Body of pancreas (tissue), 4 donors: ENCODE results near the gene RBM47.

Source experiments
- CTCF ChIP-seq, 7 experiments: fragments of 450-650 bp in 4 of 7; fragments of 200-600 bp in 3 of 7; sonication (generic) in 3 of 7; IDR thresholded peaks; one replicate each; pipeline ENCODE4 v1.5.1; 2016 to 2019; ENCODE audit warnings: antibody characterized with exemption in 7 of 7
- POLR2A ChIP-seq, 3 donors: fragments of 450-650 bp; IDR thresholded peaks; one replicate each; pipeline ENCODE4 v1.6.1; 2016; ENCODE audit warnings: antibody characterized with exemption in 3 of 3, mild to moderate bottlenecking in 2 of 3

- TF ChIP-seq CTCF (IDR thresholded peaks at IDR 0.05), result no peak
- TF ChIP-seq POLR2A (IDR thresholded peaks at IDR 0.05), result no peak
Observed at GRCh38 chr4:40521957-40522356, 107.7 kb downstream of the RBM47 start.
